NCI-H2081 (cell line): ENCODE results near the gene RALB.
"Not testable (repeated sequence)": the region's sequence is repeated elsewhere in the genome, so short reads cannot be mapped to it uniquely, and the experiment has no call there.

Experiments
- DNase-seq, 2 experiments: peaks; one replicate each; lab custom pipeline; 2025; lab: John Stamatoyannopoulos, UW

Gene RALB

DNA sequence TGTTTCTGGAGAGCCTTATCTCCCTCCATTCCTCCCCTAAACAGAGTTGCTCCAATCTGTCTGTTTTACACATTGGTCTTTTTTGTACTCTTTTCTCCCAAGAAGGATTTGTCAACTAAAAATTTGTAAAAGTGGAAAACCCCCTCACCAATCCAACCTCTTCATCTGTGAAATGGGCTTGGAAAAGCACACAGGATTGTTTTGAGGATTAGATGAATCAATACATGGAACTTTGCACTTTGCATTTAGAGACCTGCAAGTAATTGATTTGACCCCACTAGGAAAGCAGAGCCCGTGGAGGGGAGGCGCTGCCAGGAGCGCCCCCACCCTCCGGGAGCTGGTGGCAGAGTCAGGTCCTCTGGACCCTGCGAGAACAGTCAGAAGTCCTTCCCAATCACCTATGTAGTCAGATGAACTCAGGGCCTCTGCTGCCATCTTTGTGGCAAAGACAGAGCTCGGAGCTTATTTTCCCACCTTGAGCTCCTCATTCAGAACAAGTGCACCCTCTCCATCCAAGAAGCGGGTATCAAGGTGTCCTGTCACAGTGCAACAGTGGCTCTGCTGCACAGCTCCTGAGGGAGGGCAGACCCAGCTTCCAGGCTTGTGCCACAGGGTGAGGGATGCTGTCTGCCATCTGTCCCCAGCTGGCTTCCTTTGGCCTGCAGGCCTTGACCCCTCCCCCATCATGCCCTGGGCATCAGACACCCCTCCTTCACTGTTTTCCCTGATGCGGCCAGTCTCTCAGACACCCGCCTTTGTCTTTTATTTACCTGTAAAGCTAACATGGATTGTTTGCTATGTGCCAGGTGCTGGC, 27.7 kb upstream of the RALB start:
- DNase-seq = peak; percentile 48 to 84

DNA sequence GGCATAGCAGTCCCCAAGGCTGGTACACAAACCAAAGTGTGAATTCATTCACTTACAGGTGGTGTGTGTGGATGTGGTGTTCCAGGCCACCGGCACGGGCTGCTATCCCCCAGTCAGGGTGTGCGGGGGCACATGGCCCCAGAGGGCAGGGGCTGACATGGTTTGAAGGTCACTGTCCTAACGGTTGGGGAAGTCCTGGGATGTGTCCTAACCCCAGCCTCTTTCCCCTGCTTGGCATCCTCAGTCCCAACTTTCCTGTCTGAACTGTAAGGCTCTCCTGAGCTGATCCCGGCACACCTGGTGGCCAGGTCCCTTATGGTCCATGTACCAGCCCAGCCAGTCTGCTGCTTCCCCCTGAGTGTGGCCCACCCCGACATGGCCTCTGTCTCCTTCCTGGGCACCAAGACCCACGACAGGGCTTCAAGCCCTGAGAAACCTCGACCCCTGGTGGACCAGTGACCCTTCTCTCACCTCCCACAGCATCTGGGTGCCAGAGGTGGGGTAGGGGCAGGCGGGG, 27.0 kb upstream of the RALB start:
- DNase-seq = no peak

DNA sequence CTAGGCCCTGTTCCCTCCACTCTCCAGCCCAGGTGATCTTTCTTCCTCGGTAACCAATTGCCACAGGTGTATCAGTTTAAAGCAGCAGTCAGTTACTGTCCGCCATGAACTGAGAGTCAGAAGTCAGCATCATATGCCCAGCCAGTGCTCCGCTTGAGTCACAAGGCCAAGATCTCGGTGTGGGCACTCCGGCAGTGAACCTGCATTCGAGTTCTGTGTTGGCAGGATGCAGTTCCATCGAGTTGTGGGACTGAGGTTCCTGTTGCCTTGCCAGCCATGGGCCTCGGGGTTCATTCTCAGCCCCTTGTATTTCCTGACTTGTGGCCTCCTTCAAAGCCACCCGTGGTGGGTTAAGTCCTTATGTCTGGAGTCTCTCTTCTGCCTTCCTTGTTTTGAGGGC, 26.3 kb upstream of the RALB start:
- DNase-seq = no peak

DNA sequence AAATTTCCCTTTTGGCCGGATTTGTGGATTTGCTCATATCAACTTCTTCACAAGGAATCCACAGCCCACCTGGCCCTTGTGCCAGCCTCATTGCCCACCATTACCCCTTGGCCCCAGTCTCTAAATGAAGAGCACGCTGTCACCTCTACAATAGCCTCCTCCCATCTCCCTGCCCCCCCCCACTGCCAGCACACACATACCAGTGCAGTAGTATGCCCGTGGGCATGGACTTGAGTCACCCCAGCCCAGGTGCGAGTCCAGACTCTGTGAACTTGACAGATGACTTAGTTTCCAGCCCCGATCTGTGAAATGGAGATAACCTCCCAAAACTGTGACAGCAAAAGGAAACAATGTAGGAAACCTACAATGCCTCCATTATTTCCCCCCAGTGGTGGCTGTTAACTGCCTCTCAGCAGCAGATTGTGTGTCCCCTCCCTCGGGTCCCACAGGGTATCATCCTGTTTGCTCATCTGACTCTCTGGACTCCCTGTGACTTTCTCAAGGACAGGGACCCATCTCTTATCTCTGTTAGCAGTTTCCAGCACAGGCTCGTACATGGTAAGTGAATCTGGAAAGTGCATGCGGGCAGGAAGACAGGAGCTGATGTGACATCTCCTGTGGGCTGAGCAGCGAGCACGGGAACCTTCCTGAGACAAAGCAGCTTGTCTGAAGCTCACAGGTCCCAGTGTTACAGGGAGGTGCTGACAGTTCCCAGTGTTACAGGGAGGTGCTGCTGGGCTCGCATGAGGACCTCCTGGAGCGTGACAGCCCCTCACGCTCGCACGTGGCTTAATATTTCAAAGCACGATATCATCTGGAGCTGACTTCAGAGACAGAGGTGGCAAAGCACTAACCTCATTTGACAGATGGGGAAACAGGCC, 25.3 kb upstream of the RALB start:
- DNase-seq = no peak

DNA sequence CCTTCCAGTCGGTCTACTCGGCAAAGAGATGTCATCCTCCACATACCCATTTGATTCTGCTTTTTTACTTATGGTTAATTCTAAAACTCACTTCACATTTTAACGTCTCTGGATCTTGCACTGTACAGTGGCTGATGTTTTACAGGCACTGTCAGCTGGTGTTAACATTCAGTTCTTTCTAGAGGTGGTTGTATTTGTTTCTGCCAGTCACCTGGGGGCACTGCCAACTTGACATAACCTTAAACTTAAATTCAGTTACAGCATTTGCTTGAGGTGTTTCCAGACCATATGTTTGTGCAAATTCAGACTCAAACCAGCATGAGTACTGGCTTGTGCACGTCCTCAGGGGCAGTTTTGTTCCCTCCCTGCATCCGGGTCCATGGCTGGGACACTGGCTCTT, 24.1 kb upstream of the RALB start:
- DNase-seq = no peak

DNA sequence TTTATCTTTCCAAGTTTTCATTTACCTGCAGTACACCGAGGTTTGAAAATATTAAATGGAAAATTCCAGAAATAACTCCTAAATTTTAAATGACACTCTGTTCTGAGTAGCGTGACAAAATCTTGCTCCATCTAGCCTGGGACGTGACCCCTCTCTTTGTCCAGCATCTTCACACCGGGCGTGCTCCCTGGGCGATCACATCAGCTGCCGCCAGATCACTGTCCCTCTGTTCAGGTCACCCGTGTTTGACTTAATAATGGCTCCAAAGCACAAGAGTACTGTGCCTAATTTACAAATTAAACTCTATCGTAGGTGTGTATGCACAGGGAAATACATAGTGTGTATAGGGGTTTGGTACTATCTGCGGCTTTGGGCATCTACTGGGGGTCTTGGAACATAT, 23.3 kb upstream of the RALB start:
- DNase-seq = no peak

DNA sequence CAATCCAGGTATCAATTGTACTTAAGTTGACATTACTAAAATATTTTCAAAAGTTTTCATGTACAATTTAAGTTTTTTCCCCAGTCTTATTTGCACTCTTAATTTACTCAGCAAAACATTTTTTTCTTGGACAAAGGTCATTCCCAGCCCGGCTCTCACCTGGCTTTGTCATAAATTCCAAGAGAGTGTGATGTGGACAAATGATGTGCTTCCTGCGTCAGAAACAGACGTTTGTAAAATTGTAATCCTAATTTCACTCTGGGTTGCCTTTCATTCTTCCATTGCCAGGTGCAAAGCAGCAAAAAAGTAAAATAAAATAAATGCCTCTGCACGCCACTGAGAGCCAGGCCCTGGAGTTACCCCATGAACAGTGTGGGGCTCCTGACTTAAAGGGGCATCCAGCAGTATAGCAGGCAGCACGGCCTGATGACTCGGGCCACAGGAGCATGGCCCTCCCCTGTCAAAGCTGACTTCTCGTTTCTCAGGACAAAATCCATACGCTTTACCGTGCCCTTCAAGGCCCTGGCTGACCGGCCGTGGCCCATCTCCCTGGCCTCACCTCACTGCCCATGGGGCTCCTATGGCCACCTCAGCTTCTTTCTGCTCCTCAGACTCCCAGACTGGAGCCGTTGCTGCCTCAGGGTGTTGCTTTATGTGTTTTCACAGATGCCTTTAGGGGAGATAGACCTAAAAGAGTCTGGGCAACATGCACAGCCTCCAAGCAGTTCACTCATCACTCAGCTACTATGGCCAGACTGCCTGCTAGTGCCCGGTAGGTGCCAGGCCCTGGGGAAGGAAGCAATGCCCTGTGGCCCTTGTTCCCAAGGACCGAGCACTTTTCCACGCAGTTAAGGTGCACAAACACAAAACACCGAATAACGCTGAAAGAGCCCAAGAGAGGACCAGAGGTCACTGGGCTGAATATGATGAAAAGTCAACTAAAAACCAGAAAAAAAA, 21.9 kb upstream of the RALB start:
- DNase-seq = no peak

DNA sequence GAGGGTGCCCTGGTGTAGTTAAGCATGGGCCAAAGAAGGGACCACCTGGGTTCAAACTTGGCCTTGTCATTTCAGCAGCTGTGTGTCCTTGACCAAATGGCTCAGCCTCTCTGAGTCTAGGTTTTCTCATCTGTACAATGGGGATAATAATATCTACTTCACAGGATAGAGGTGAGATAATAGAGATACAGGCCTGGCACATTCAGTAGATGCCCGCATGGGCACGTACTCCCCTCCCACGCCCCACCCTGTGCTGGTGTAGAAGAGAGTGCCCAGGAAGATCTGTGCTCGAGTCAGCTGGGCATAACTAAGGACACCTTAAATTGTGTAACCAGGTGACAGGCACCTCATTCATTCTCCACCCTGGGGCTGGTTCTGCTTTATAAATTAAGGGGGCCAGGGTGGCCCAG, 21.1 kb upstream of the RALB start:
- DNase-seq = no peak

DNA sequence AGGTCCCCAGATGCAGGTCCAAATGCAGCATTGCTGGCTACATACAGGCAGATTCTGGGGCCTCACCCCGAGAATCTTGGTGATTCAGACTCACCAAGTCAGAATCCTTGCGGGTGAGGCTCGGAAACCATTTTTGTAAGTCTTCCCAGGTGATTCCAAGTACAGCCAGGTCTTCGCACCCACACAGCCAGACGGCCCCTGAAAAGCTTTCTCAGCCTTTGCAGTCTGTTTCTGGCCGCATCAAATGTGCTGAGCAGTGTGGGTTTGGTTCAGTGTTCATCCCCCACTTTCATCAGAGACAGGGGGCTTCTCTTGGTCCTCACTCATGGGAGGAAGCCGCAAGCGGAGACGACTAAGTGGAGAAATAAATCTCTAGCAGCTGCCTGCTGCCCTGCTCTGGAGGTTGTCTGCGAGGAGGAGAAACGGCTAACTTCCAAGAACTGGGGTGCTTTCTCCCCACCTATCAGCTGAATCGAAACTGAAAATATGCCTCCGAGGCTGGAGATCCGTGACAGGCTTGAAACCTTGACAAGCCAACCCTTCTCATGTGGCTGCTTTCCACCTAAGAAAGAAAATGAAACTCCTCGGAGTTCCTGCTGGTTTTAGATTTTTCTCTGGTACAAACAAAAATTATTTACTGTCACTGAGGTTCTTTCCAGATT, 20.5 kb upstream of the RALB start:
- no peak for DNase-seq

DNA sequence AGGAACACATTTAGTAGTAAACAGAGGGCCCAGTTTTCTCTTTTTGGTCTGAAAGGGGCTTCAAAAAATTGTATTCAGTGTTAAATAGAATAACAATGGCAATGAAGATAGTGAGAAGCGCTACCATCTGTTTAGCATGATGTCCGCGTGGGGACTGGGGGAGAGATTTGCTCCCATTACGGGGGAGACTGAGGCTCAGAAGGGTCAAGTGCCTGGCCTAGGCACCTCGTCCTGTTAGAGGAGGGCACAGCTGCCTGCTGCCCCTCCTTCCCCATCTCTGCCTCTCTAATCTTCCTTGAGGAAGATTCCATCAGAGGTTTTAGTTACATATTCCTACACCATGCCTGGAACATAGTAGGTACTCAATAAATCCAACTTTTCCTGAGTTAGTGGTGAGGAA, 19.4 kb upstream of the RALB start:
- DNase-seq = no peak

DNA sequence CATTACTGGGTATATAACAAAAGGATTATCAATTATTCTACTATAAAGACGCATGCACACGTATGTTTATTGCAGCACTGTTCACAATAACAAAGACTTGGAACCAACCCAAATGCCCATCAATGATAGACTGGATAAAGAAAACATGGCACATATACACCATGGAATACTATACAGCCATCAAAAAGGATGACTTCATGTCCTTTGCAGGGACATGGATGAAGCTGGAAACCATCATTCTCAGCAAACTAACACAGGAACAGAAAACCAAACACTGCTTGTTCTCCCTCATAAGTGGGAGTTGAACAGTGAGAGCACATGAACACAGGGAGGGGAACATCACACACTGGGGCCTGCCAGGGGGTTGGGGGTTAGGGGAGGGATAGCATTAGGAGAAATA, 17.5 kb upstream of the RALB start:
- DNase-seq = not testable (repeated sequence)

DNA sequence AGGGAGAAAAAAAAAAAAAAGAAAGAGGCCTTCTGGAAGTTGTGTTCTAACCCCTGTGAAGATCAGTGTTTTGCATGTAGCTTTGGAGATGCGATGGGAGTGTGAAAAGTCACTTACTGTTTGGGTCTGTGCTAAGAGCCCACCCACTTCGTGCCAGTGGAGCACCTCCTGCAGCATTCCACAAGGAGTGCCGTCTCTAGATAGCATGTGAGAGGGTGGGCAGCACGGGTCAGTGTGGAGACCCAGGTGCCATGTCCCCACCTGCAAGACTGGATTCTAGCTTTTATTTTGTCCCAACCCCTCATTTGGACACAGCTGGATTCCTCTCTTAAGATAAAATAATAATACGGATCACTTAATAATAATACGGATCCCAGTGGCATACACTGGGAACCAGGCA, 17.0 kb upstream of the RALB start:
- no peak for DNase-seq

DNA sequence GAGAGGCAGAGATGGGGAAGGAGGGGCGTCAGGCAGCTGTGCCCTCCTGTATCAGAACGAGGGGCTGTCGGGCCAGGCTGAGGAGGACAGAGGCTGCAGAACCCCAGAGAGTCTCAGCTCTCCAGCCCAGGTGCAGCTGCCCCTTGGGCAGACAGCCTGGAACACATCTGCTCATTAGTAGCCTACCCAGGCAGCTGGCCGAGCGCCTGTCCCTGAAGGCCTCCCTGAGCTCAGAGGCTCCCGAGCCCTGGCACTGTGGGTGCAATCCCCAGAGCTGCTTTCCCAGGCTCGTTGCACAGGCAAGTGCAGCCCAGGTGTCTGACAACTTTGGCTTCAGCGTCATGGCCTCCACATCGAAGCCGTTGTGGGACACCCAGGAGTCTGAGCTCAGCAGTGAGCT, 16.3 kb upstream of the RALB start:
- DNase-seq = no peak

DNA sequence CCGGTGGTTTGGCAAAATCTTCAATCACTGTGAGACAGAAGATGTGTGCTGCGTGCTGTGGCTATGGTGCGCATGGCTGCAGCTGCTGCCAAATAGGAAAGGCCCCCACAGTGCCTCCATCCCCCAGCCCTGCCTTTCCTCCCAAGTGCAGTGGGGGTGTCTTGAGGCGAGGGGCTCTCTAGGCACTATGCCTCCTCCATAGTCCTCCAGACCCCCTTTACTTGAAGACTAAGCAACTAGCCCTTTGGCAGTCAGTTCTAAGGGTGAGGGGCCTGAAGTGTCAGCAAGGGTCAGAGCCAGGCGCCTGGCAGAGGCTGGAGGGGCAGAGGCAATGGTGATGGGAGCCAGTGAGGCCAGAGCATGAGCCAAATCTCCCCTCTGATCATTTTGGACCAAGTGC, 15.9 kb upstream of the RALB start:
- no peak for DNase-seq

DNA sequence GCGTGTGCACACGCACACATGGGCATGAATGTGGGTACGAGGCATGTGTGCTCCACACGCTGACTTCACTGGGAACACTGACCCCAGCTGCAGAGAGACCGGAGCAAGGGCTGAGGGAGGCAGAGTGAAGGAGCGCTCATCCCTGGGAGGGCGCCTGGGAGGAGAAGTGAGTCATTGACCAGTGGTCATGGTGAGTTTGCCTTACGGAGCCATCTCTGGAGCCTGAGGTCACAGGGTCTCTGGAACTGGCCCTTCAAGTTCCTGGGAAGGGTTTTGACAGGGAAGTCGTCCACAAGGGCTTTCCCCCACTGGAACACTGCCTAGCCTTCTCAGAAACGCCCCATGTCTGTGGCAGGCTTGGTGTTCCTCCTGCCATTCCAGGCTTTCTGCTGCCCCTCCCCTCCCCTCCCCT, 15.2 kb upstream of the RALB start:
- no peak for DNase-seq

DNA sequence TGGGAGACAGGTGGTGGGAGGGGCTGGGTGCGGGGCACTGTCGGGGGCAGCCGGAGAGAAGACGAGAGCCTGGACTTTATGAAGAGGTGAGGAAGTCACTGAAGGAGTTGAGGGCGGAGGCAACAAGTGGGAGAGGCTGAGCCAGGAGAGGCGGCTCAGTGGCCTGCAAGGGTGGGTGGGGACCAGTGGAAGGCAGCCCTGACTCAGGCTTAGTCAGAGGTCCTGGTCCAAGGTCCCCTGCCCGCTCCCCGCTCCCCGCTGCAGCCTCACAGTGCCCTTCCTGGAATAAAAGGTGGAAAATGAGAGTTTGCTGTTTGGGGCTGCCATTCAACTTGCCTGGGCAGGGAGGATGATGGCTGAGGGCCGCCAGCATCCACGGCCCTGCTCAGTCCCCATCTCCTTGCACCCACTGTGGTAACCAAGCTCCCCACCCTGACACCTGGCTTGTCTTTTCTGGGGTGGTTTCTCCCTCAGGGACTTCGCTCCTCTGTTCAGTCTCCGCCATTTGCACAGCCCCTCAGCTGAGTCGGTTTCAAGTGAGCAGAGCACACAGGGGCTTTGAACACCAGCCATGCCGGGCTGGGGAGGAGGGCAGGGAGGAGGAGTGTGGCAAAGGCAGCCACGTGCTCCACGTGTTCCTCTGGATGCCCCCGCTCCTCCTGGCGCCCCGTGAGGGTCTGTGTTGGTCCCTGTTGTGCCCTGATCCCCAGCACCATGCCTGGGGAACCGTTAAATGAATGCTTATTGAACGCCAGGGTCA, 13.7 kb upstream of the RALB start:
- DNase-seq = no peak

DNA sequence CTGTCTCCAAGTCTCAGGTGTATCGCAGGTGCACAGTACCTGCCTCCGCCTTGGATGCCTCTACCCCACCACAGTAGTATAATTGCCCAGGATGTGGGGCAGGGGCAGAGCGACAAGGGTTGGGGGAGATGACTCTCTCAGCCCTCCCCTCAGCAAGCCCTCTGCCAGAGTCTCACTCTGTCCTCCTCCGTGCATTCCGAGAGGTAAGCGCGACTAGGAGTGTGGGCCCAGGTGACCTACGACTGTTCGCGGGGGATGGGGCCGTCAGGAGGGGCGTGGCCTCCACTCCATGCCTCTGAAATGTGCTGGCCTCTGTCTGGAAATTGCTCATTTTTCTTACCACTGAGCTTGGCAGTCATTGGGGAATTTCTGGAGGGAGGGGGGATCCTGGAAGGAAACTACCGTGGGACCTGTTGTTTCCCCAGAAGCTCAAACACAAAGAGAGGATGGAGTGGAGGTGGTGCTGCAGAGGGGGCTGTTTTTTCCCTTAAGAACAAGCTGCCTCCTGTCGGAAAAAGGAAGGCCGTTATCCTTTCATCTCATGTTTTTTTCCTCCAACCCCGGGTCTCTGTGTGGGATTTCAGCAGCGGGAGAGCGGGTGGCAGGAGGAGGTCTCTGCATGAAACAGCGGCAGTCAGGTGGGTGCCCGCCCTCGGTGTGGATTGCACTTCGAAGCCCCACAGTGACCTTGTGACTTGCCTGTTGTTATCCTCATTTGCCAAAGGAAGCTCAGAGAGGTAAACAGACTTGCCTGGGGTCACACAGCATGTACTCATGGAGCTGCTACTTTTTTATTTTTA, 13.0 kb upstream of the RALB start:
- DNase-seq = no peak

DNA sequence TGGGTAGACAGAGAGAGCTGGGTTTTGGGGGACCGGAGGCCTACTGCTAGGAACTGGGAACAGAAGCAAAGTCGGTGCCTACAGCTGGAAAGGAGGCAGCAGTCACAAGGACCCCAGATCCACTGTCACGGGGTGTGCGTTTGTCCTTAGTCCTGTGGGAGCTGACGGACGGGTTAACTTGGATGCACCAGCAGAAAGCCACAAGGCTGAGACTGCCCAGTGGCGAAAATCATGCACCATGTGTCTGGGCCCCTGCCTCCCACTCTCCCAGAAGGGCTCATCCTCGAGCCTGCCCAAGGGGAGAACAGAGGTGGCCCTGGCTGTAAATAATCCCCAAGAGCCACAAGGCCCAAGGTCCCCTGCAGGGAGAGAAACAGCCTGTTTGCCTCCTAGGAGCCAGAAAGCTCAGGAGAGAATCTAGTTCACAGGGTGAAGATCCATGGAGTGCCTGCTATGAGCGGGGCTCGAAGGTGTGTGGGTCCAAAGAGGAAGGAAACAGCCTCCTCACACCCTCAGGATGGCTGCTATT, 11.7 kb upstream of the RALB start:
- DNase-seq = no peak

DNA sequence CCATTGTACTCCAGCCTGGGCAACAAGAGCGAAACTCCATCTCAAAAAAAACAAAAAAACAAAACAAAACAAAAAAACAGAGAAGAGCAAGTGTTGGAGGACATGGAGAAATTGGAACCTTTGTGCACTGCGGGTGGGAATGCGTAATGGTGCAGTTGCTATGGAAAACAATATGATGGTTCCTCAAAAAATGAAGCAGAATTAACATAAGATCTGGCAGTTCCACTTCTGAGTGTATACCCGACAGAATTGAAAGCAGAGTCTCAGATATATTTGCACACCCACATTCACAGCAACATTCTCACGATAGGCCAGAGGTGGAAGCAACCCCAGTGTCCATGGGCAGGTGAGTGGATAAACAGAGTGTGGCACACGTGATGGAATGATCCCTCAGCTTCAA, 11.0 kb upstream of the RALB start:
- no peak for DNase-seq

DNA sequence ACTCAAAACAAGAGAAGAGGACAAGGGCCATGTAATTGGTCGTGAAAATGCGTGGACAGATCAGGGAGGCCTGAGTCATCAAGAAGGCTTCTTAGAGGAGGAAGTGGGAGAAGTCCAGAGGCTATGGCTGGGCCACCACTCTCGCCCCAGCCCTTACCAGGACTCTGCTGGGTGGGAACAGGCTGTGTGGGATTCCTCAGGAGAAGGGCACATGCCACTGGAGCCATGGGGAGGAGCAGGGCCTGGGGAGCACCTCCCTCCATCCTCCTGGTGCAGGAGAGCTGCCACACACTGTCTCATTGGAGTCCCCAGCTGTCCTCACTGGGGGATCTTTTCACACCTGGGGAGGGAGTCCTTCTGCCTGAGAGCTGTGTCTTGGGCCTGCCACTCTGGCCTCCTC, 9.4 kb upstream of the RALB start:
- DNase-seq = no peak
